ENCODE results near the gene ENOX1. TPM values are rescaled to one million over a fixed set of nuclear protein-coding genes. Genes with fewer than 3 reads are reported as not detected.

Gene ENOX1
- total and polyA plus RNA-seq, 4 donors = 0.33 to 7.7 (median 1.1) TPM

- Histone ChIP-seq H3K4me3 (no peak overlapping the region), H3K9me3 (ENCODE audit: control insufficient read depth in 4 of 4, insufficient read depth in 3 of 4, low read length in 3 of 4) (no peaks in the 10 kb centered on the region), H3K27me3 (ENCODE audit: control insufficient read depth in 3 of 3, insufficient read depth in 3 of 3, low read length in 2 of 3) (no peaks in the 10 kb centered on the region), H3K4me1 (ENCODE audit: control insufficient read depth in 5 of 5, insufficient read depth in 5 of 5, low read length in 5 of 5) (no peaks in the 10 kb centered on the region), H3K36me3 (ENCODE audit: control insufficient read depth in 4 of 4, insufficient read depth in 4 of 4, low read length in 4 of 4) (no peaks in the 10 kb centered on the region), H3K27ac (ENCODE audit: low read depth in 1 of 2, low read length in 1 of 2) (no peak overlapping the region), H3K9ac (ENCODE audit: insufficient read depth in 1 of 2, low read length in 2 of 2) (no peak overlapping the region)
- ATAC-seq (ENCODE audit: insufficient read depth, low FRiP score) = no peak
- 31 to 59% methylated on average over 2 of the region's 2 CpGs for WGBS, 2 donors
- TF ChIP-seq CTCF (IDR thresholded peaks at IDR 0.05; ENCODE audit: control extremely low read depth, extremely low read depth) = no peak
- DNase-seq = no peak
These were observed 559.1 kb downstream of the ENOX1 start for GRCh38 chr13:43227721-43228120.

- DNase-seq = no peak
- Histone ChIP-seq H3K36me3 (ENCODE audit: control insufficient read depth in 4 of 4, insufficient read depth in 4 of 4, low read length in 4 of 4) (no peaks in the 10 kb centered on the region), H3K9me3 (ENCODE audit: control insufficient read depth in 4 of 4, insufficient read depth in 3 of 4, low read length in 3 of 4) (no peaks in the 10 kb centered on the region), H3K27ac (ENCODE audit: low read depth in 1 of 2, low read length in 1 of 2) (no peak overlapping the region), H3K27me3 (ENCODE audit: control insufficient read depth in 3 of 3, insufficient read depth in 3 of 3, low read length in 2 of 3) (no peaks in the 10 kb centered on the region), H3K4me1 (ENCODE audit: control insufficient read depth in 5 of 5, insufficient read depth in 5 of 5, low read length in 5 of 5) (no peaks in the 10 kb centered on the region), H3K9ac (ENCODE audit: insufficient read depth in 1 of 2, low read length in 2 of 2) (no peak overlapping the region), H3K4me3 (no peak overlapping the region)
- ATAC-seq (ENCODE audit: insufficient read depth, low FRiP score) = no peak
- no peak for TF ChIP-seq CTCF (IDR thresholded peaks at IDR 0.05; ENCODE audit: control extremely low read depth, extremely low read depth)
- WGBS, 2 donors = 71 to 87% methylated on average over 5 of the region's 5 CpGs
These were observed 563.6 kb downstream of the ENOX1 start for GRCh38 chr13:43223216-43223615.

- ATAC-seq (ENCODE audit: insufficient read depth, low FRiP score) (no peak), DNase-seq (no peak)
- no peak for TF ChIP-seq CTCF (IDR thresholded peaks at IDR 0.05; ENCODE audit: control extremely low read depth, extremely low read depth)
- Histone ChIP-seq H3K4me1 (ENCODE audit: control insufficient read depth in 5 of 5, insufficient read depth in 5 of 5, low read length in 5 of 5) (no peaks in the 10 kb centered on the region), H3K27ac (ENCODE audit: low read depth in 1 of 2, low read length in 1 of 2) (no peak overlapping the region), H3K4me3 (no peak overlapping the region), H3K9ac (ENCODE audit: insufficient read depth in 1 of 2, low read length in 2 of 2) (no peak overlapping the region), H3K27me3 (ENCODE audit: control insufficient read depth in 3 of 3, insufficient read depth in 3 of 3, low read length in 2 of 3) (no peaks in the 10 kb centered on the region), H3K9me3 (ENCODE audit: control insufficient read depth in 4 of 4, insufficient read depth in 3 of 4, low read length in 3 of 4) (no peaks in the 10 kb centered on the region), H3K36me3 (ENCODE audit: control insufficient read depth in 4 of 4, insufficient read depth in 4 of 4, low read length in 4 of 4) (no peaks in the 10 kb centered on the region)
- 86 to 89% methylated on average over 6 of the region's 6 CpGs for WGBS, 2 donors
These were observed 564.7 kb downstream of the ENOX1 start for GRCh38 chr13:43222086-43222485.

GRCh38 chr13:43221611-43222010 lies 565.2 kb downstream of the ENOX1 start:
- Histone ChIP-seq H3K4me3 (no peak overlapping the region), H3K27ac (ENCODE audit: low read depth in 1 of 2, low read length in 1 of 2) (no peak overlapping the region), H3K36me3 (ENCODE audit: control insufficient read depth in 4 of 4, insufficient read depth in 4 of 4, low read length in 4 of 4) (no peaks in the 10 kb centered on the region), H3K27me3 (ENCODE audit: control insufficient read depth in 3 of 3, insufficient read depth in 3 of 3, low read length in 2 of 3) (no peaks in the 10 kb centered on the region), H3K4me1 (ENCODE audit: control insufficient read depth in 5 of 5, insufficient read depth in 5 of 5, low read length in 5 of 5) (no peaks in the 10 kb centered on the region), H3K9me3 (ENCODE audit: control insufficient read depth in 4 of 4, insufficient read depth in 3 of 4, low read length in 3 of 4) (no peaks in the 10 kb centered on the region), H3K9ac (ENCODE audit: insufficient read depth in 1 of 2, low read length in 2 of 2) (no peak overlapping the region)
- no peak for TF ChIP-seq CTCF (IDR thresholded peaks at IDR 0.05; ENCODE audit: control extremely low read depth, extremely low read depth)
- ATAC-seq (ENCODE audit: insufficient read depth, low FRiP score) = no peak
- WGBS, 2 donors = 96 to 97% methylated on average over 1 of the region's 1 CpG
- no peak for DNase-seq
